ENCODE measurements around the gene ELOVL5. TPM values are rescaled to one million over a fixed set of nuclear protein-coding genes. Genes with fewer than 3 reads are reported as not detected.
A peak's percentile ranks its signal among the peaks of the same experiment; 100 is the strongest.

The ELOVL5 gene
- total RNA-seq, 4 donors from 2014 or later = 39.7 to 84.2 (median 57.4) TPM

DNA sequence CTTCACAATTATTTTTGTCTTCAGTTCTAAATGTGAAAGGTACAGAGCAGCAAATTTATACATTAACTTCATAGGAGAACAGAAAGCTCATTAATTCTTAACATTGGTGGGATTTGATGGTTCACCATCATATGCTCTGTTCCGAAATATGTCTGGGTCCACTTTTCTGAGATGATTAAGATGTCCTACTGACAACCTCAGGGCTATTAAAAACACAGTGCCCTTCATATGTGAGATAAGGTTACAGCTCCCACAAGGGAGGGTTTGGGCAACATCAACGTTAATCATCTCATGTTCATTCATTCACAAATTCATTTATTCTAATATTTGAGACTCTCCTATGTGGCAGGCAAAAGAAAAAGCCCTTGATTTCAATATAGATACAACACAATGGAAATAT lies 91.2 kb downstream of the ELOVL5 start:
- no peak overlapping the region for H3K27ac ChIP-seq
- H3K36me3 ChIP-seq = peaks cover 17% of the 10 kb centered on the region
- TF ChIP-seq, protein P1, sequence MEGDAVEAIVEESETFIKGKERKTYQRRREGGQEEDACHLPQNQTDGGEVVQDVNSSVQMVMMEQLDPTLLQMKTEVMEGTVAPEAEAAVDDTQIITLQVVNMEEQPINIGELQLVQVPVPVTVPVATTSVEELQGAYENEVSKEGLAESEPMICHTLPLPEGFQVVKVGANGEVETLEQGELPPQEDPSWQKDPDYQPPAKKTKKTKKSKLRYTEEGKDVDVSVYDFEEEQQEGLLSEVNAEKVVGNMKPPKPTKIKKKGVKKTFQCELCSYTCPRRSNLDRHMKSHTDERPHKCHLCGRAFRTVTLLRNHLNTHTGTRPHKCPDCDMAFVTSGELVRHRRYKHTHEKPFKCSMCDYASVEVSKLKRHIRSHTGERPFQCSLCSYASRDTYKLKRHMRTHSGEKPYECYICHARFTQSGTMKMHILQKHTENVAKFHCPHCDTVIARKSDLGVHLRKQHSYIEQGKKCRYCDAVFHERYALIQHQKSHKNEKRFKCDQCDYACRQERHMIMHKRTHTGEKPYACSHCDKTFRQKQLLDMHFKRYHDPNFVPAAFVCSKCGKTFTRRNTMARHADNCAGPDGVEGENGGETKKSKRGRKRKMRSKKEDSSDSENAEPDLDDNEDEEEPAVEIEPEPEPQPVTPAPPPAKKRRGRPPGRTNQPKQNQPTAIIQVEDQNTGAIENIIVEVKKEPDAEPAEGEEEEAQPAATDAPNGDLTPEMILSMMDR (IDR thresholded peaks at IDR 0.05) = no peak
- TF ChIP-seq POLR2AphosphoS5 (IDR thresholded peaks at IDR 0.05) (no peak), EP300 (IDR thresholded peaks at IDR 0.05) (no peak), POLR2A (IDR thresholded peaks at IDR 0.05) (no peak)
- 89% methylated on average over 2 of the region's 2 CpGs for WGBS
- no peaks in the 10 kb centered on the region for H3K9me3 ChIP-seq
- DNase-seq (ENCODE audit: low spot score in 2 of 2) = no peak
- no peak overlapping the region for H3K4me3 ChIP-seq
- H3K4me1 ChIP-seq = no peaks in the 10 kb centered on the region
- H3K27me3 ChIP-seq = no peaks in the 10 kb centered on the region

DNA sequence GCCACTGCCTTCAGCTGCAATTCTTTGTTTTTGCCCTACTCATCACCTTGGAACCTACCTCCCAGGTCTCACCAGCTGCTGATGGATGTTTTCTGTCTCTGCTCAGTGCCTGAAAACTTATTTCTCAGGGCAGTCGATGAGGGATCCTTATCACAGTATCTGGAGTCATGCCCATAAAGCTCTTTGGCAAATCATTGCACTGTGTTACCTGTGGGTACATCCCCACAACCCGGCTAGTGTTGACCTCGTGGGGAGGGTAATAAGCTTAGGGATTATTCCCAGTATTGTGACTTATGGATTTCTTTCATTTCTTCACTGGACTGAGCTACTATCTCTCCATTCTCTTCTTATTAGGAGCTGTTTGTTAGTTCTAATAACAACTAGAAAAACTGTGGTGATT lies 91.7 kb downstream of the ELOVL5 start:
- peaks cover 17% of the 10 kb centered on the region for H3K36me3 ChIP-seq
- no peaks in the 10 kb centered on the region for H3K4me1 ChIP-seq
- no peak overlapping the region for H3K4me3 ChIP-seq
- DNase-seq (ENCODE audit: low spot score in 2 of 2) = no peak
- 75% methylated on average over 3 of the region's 3 CpGs for WGBS
- H3K27ac ChIP-seq = no peak overlapping the region
- H3K9me3 ChIP-seq = no peaks in the 10 kb centered on the region
- no peaks in the 10 kb centered on the region for H3K27me3 ChIP-seq
- TF ChIP-seq, protein P1 (IDR thresholded peaks at IDR 0.05) = no peak
- TF ChIP-seq EP300 (IDR thresholded peaks at IDR 0.05) = no peak
- no peak for TF ChIP-seq POLR2AphosphoS5 (IDR thresholded peaks at IDR 0.05)
- no peak for TF ChIP-seq POLR2A (IDR thresholded peaks at IDR 0.05)

DNA sequence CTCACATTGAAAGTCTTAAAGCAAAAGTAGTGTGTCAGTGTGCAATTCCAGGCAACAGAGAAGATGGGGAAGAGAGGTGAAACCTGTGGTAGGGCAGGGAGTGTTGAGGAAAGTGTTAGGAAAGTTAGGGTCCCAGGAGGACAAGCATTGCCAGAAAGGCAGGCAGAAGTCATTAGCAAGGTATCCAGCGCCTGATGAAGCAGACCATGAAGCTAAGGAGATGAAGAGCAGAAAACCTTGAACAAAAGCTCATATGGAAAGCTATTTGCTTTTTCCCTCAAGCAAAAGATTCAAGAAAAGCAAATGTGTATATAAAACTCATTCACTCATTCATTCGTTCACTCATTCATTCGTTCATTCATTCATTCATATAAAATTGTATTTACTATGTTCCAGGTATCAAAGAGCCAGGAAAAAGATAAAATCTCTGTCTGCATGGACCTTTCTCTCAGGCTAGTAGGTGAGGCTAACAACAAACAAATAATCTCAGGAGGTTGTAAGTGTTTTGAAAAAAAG lies 96.5 kb downstream of the ELOVL5 start:
- H3K36me3 ChIP-seq = no peaks in the 10 kb centered on the region
- H3K4me1 ChIP-seq = no peaks in the 10 kb centered on the region
- no peak for DNase-seq (ENCODE audit: low spot score in 2 of 2)
- WGBS = 85% methylated on average over 3 of the region's 3 CpGs
- TF ChIP-seq POLR2AphosphoS5 (IDR thresholded peaks at IDR 0.05) (no peak), POLR2A (IDR thresholded peaks at IDR 0.05) (no peak), EP300 (IDR thresholded peaks at IDR 0.05) (no peak)
- TF ChIP-seq, protein P1 (IDR thresholded peaks at IDR 0.05) = no peak
- H3K27ac ChIP-seq = no peak overlapping the region
- H3K4me3 ChIP-seq = no peak overlapping the region
- no peaks in the 10 kb centered on the region for H3K27me3 ChIP-seq
- H3K9me3 ChIP-seq = no peaks in the 10 kb centered on the region

DNA sequence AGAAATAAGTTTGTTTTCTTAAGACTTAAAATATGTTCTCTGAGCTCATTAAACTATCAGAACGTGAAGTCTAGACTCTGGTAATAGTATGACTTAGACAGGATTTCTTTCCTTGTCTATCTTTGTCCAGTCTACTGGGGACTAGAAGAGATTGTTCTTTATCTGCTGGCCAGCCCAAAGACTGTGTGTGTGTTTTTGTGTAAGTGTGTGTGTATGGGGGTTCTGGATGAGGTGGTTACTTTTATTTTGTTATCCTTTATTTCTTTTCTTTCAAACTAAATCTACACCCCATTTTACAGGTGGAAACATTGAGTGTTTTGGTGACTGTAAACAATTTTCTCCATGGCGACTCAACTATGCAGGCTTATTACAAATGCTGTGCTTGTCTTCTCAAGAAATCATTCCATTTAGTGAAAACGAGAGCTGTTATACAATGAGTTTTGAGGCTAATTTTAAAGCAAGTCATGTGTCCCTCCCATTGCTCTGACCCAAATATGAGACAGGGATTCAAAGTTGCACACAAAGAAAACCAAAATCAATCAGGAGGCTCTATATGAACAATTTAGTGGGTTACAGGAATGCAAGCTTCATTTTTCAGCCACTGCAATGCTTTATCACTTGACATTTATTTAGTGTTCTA lies 97.6 kb downstream of the ELOVL5 start:
- TF ChIP-seq EP300 (IDR thresholded peaks at IDR 0.05) (no peak), POLR2A (IDR thresholded peaks at IDR 0.05) (no peak), POLR2AphosphoS5 (IDR thresholded peaks at IDR 0.05) (no peak)
- TF ChIP-seq, protein P1 (IDR thresholded peaks at IDR 0.05) = no peak
- Histone ChIP-seq H3K27me3 (no peaks in the 10 kb centered on the region), H3K4me3 (no peak overlapping the region), H3K36me3 (no peaks in the 10 kb centered on the region), H3K9me3 (no peaks in the 10 kb centered on the region), H3K27ac (no peak overlapping the region), H3K4me1 (no peaks in the 10 kb centered on the region)
- no peak for DNase-seq (ENCODE audit: low spot score in 2 of 2)
- 69% methylated on average over 3 of the region's 3 CpGs for WGBS

DNA sequence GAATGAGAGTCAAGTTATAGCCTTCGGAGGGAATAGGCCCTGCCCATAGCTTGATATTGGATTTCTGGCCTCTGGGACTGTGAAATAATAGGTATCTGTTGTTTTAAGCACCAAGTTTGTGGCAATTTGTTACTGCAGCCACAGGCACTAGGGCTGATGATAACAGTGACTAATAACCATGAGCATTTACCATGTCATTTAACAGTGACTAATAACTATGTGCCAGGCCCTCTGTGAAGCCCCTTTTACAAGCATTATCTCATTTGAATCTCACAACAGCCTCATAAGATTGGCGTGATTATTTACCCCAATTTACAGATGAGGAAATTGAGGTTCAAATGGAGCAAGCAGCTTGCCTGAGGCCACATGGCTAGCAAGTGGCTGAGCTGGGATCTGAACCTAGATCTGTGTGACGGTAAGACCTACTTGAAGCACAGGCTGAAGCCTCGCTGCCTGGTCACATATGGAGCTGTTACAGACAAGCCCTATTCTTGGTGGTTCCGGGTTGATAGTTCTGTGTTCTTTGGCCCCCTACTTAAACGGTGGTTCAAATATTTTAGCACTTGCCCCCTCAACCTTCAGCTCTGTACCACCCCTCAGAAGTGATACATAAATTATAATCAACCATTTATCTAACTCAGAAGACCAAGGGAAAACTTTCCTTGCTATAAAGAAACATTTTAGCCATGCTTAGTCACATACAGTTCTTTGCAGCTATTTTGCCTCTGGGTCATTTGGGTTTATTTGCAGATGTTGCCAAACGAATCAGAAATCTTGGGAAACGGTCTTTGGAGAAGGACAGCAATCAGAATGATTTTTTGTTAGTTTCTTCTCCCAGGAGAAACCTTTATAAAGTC lies 98.3 kb downstream of the ELOVL5 start:
- no peak for TF ChIP-seq POLR2A (IDR thresholded peaks at IDR 0.05)

More for the DNA sequence above, 98.3 kb downstream of the ELOVL5 start:
- Histone ChIP-seq H3K27ac (peak overlapping the region; percentile 27), H3K4me3 (no peak overlapping the region), H3K9me3 (no peaks in the 10 kb centered on the region), H3K4me1 (no peaks in the 10 kb centered on the region), H3K27me3 (no peaks in the 10 kb centered on the region), H3K36me3 (no peaks in the 10 kb centered on the region)
- WGBS = 65% methylated on average over 8 of the region's 8 CpGs
- DNase-seq (ENCODE audit: low spot score in 2 of 2) = no peak
